TTC549 (cell line): ENCODE results near the gene N4BP2L2.

Experiments
- FAIRE-seq: peaks from 2 replicates; lab custom pipeline; 2012; peaks lifted over from hg19 to GRCh38; lab: Jason Lieb, UNC

The N4BP2L2 gene

GRCh38 chr13:32425158-32425557 lies 113.4 kb downstream of the N4BP2L2 start:
- FAIRE-seq = no peak

- FAIRE-seq = no peak
These were observed 115.0 kb downstream of the N4BP2L2 start for GRCh38 chr13:32423592-32423991.

- FAIRE-seq = no peak
These were observed 118.7 kb downstream of the N4BP2L2 start for GRCh38 chr13:32419862-32420261.

- no peak for FAIRE-seq
These were observed 120.6 kb downstream of the N4BP2L2 start for GRCh38 chr13:32417995-32418394.

- FAIRE-seq = no peak
These were observed 123.6 kb downstream of the N4BP2L2 start for GRCh38 chr13:32415019-32415418.

- FAIRE-seq = no peak
These were observed 124.0 kb downstream of the N4BP2L2 start for GRCh38 chr13:32414580-32414979.

GRCh38 chr13:32413284-32413683 lies 125.3 kb downstream of the N4BP2L2 start:
- no peak for FAIRE-seq

GRCh38 chr13:32409561-32410421 lies 128.8 kb downstream of the N4BP2L2 start:
- no peak for FAIRE-seq

- FAIRE-seq = no peak
These were observed 129.6 kb downstream of the N4BP2L2 start for GRCh38 chr13:32409001-32409313.

GRCh38 chr13:32408296-32409000 lies 130.1 kb downstream of the N4BP2L2 start:
- FAIRE-seq = no peak

GRCh38 chr13:32407854-32408253 lies 130.7 kb downstream of the N4BP2L2 start:
- no peak for FAIRE-seq

GRCh38 chr13:32403108-32403507 lies 135.5 kb downstream of the N4BP2L2 start:
- no peak for FAIRE-seq

- no peak for FAIRE-seq
These were observed 147.4 kb downstream of the N4BP2L2 start for GRCh38 chr13:32391101-32391619.

- no peak for FAIRE-seq
These were observed 148.1 kb downstream of the N4BP2L2 start for GRCh38 chr13:32390484-32390883.

- no peak for FAIRE-seq
These were observed 148.5 kb downstream of the N4BP2L2 start for GRCh38 chr13:32390048-32390447.

- FAIRE-seq = no peak
These were observed 153.2 kb downstream of the N4BP2L2 start for GRCh38 chr13:32385410-32385809.

- no peak for FAIRE-seq
These were observed 153.9 kb downstream of the N4BP2L2 start for GRCh38 chr13:32384702-32385101.

- no peak for FAIRE-seq
These were observed 154.6 kb downstream of the N4BP2L2 start for GRCh38 chr13:32383836-32384618.
